ENCODE measurements around the gene EPB41L4A. TPM values are rescaled to one million over a fixed set of nuclear protein-coding genes. Genes with fewer than 3 reads are reported as not detected.
A peak's percentile ranks its signal among the peaks of the same experiment; 100 is the strongest.
"Not testable (repeated sequence)": the region's sequence is repeated elsewhere in the genome, so short reads cannot be mapped to it uniquely, and the experiment has no call there.

Gene EPB41L4A
- polyA plus RNA-seq = 10 to 100 TPM in 1 of 4 donors, 1 to 10 TPM in 2, under 1 TPM in 1; 0.67 to 11.5 (median 2.9) TPM
- long read RNA-seq, donor 1 = 0 reads
- long read RNA-seq, donor 2 = 0 reads
- long read RNA-seq, donor 3 = 0 reads
- long read RNA-seq, donor 4 = 0 reads
- long read RNA-seq, donor 5 = 0 reads
- long read RNA-seq, donor 6, partial matches to known transcripts = 311 of 322 reads
- long read RNA-seq, donor 6, other reads (novel, unspliced or antisense) = 11 of 322 reads
- long read RNA-seq, donor 7 = 0 reads
- long read RNA-seq, donor 8 = 0 reads
- long read RNA-seq, donor 9, partial matches to known transcripts = 8 of 73 reads
- long read RNA-seq, donor 9, other reads (novel, unspliced or antisense) = 65 of 73 reads
- long read RNA-seq, donor 10 = 0 reads

GRCh38 chr5:112419164-112419985 is at the start of gene EPB41L4A:
Gene EPB41L4A (minus strand): TSS chr5:112419277. CDS start chr5:112419039, 238 bp downstream.
- 0 to 1% (median 1%) methylated on average over 90 to 103 of the region's 103 CpGs for WGBS, 3 donors
- FAIRE-seq (no peak), DNase-seq (peak; percentile 54 to 55)
- H3K27ac ChIP-seq (ENCODE audit: low read depth in 1 of 3, low read length in 2 of 3) = peak within 1 kb of the TSS in 2 of 3 donors; percentile 17 to 75
- peaks cover 0 to 7% (median 2%) of the 10 kb centered on the region in 3 donors for H3K4me1 ChIP-seq (ENCODE audit: control insufficient read depth in 3 of 3, insufficient read depth in 2 of 3, low read depth in 1 of 3, low read length in 2 of 3)
- H3K9me3 ChIP-seq (ENCODE audit: control insufficient read depth in 2 of 2, insufficient read depth in 1 of 2, low read depth in 1 of 2, low read length in 1 of 2) = no peaks in the 10 kb centered on the region
- H3K4me3 ChIP-seq (ENCODE audit: low read depth in 1 of 3, low read length in 3 of 3) = peak within 1 kb of the TSS; percentile 54 to 72 (median 64)
- H3K27me3 ChIP-seq (ENCODE audit: control insufficient read depth in 3 of 3, insufficient read depth in 3 of 3, low read length in 3 of 3) = peaks cover 0 to 31% (median 3%) of the 10 kb centered on the region in 3 donors
- H3K36me3 ChIP-seq (ENCODE audit: control insufficient read depth in 3 of 3, insufficient read depth in 2 of 3, low read depth in 1 of 3, low read length in 3 of 3) = no peaks in the 10 kb centered on the region

DNA sequence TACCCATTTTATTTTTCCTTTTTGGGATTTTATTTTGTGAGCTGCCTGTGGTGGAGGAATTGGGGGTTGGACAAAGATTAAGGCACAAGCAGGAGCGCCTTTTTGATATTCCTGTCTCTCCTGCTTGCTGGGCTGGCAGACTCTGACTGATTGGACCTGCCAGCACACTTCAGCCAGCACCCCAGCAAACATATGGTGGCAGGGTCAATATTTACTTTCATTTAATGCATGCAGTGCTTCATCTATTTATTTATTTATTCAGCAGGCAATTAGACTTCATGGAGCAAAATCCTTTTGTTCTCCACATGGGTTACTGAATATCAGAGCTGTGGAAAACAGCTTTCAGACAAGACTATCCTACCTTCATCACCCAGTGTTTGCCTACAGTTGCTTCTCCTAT is 48.4 kb upstream of the EPB41L4A start:
- Histone ChIP-seq H3K36me3 (ENCODE audit: control insufficient read depth in 3 of 3, insufficient read depth in 2 of 3, low read depth in 1 of 3, low read length in 3 of 3) (no peaks in the 10 kb centered on the region), H3K9me3 (ENCODE audit: control insufficient read depth in 2 of 2, insufficient read depth in 1 of 2, low read depth in 1 of 2, low read length in 1 of 2) (no peaks in the 10 kb centered on the region), H3K27me3 (ENCODE audit: control insufficient read depth in 3 of 3, insufficient read depth in 3 of 3, low read length in 3 of 3) (no peaks in the 10 kb centered on the region), H3K4me1 (ENCODE audit: control insufficient read depth in 3 of 3, insufficient read depth in 2 of 3, low read depth in 1 of 3, low read length in 2 of 3) (no peaks in the 10 kb centered on the region), H3K27ac (ENCODE audit: low read depth in 1 of 3, low read length in 2 of 3) (no peak overlapping the region), H3K4me3 (ENCODE audit: low read depth in 1 of 3, low read length in 3 of 3) (no peak overlapping the region)
- 45 to 76% (median 56%) methylated on average over 1 of the region's 1 CpG for WGBS, 3 donors
- no peak for FAIRE-seq
- DNase-seq = no peak

DNA sequence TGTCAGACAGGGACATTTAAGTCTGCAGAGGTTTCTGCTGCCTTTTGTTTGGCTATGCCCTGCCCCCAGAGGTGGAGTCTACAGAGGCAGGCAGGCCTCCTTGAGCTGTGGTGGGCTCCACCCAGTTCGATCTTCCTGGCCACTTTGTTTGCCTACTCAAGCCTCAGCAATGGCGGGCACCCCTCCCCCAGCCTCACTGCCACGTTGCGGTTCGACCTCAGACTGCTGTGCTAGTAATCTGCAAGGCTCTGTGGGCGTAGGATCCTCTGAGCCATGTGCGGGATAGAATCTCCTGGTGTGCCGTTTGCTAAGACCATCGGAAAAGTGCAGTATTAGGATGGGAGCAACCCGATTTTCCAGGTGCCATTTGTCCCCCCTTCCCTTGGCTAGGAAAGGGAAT is 47.2 kb upstream of the EPB41L4A start:
- H3K27ac ChIP-seq (ENCODE audit: low read depth in 1 of 3, low read length in 2 of 3); DNase-seq; H3K36me3 ChIP-seq (ENCODE audit: control insufficient read depth in 3 of 3, insufficient read depth in 2 of 3, low read depth in 1 of 3, low read length in 3 of 3); H3K27me3 ChIP-seq (ENCODE audit: control insufficient read depth in 3 of 3, insufficient read depth in 3 of 3, low read length in 3 of 3); H3K4me1 ChIP-seq (ENCODE audit: control insufficient read depth in 3 of 3, insufficient read depth in 2 of 3, low read depth in 1 of 3, low read length in 2 of 3); H3K9me3 ChIP-seq (ENCODE audit: control insufficient read depth in 2 of 2, insufficient read depth in 1 of 2, low read depth in 1 of 2, low read length in 1 of 2); FAIRE-seq; H3K4me3 ChIP-seq (ENCODE audit: low read depth in 1 of 3, low read length in 3 of 3): not testable (repeated sequence)
- WGBS, 3 donors = 89 to 93% (median 93%) methylated on average over 10 of the region's 10 CpGs

DNA sequence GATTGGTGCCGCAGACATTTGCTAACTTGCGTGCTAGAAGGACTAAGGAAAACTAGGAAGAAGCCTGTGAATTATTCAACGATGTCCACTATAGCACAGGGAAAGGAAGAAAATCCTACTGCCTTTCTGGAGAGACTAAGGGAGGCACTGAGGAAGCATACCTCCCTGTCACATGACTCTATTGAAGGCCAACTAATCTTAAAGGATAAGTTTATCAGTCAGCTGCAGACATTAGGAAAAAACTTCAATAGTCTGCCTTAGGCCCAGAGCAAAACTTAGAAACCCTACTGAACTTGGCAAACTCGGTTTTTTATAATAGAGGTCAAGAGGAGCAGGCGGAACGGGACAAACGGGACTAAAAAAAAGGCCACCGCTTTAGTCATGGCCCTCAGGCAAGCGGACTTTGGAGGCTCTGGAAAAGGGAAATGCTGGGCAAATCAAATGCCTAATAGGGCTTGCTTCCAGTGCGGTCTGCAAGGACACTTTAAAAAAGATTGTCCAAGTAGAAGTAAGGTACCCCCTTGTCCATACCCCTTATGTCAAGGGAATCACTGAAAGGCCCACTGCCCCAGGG is 28.2 kb upstream of the EPB41L4A start:
- H3K4me1 ChIP-seq (ENCODE audit: control insufficient read depth in 3 of 3, insufficient read depth in 2 of 3, low read depth in 1 of 3, low read length in 2 of 3); H3K27me3 ChIP-seq (ENCODE audit: control insufficient read depth in 3 of 3, insufficient read depth in 3 of 3, low read length in 3 of 3); DNase-seq; H3K9me3 ChIP-seq (ENCODE audit: control insufficient read depth in 2 of 2, insufficient read depth in 1 of 2, low read depth in 1 of 2, low read length in 1 of 2); H3K36me3 ChIP-seq (ENCODE audit: control insufficient read depth in 3 of 3, insufficient read depth in 2 of 3, low read depth in 1 of 3, low read length in 3 of 3); H3K4me3 ChIP-seq (ENCODE audit: low read depth in 1 of 3, low read length in 3 of 3); H3K27ac ChIP-seq (ENCODE audit: low read depth in 1 of 3, low read length in 2 of 3); FAIRE-seq: not testable (repeated sequence)
- WGBS, 3 donors = 83 to 89% (median 85%) methylated on average over 10 of the region's 10 CpGs

DNA sequence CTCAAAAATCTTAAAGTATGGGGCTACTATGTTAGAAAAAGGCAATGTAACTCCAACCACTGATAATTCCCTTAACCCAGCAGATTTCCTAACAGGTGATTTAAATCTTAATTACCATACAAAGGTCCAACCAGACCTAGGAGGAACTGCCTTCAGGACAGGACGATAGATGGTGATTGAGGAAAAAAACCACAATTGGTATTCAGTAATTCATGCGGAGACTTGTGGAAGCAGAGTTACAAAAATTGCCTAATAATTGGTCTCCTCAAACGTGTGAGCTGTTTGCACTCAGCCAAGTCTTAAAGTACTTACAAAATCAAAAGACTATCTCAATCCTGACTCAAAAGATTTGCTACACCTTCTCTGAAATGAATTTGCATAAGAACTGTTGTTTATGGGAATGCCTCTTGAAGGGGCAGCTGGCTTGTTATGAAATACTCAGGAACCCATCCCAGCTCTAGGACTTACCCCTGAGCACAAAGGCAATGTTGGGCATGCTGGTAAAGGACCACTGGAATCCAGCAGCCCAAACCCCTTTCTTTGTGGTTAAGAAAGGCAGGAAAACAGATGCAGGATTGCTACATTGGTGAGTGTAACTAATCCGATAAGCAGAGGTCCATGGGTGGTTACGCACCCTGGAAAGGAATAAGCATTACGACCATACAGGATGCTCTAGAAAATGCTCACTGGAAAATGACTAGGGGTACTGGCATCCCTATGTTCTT is 26.7 kb upstream of the EPB41L4A start:
- H3K27me3 ChIP-seq (ENCODE audit: control insufficient read depth in 3 of 3, insufficient read depth in 3 of 3, low read length in 3 of 3) = no peaks in the 10 kb centered on the region
- H3K36me3 ChIP-seq (ENCODE audit: control insufficient read depth in 3 of 3, insufficient read depth in 2 of 3, low read depth in 1 of 3, low read length in 3 of 3) = no peaks in the 10 kb centered on the region
- no peak overlapping the region for H3K4me3 ChIP-seq (ENCODE audit: low read depth in 1 of 3, low read length in 3 of 3)
- WGBS, 3 donors = 70 to 79% (median 75%) methylated on average over 6 of the region's 6 CpGs
- H3K9me3 ChIP-seq (ENCODE audit: control insufficient read depth in 2 of 2, insufficient read depth in 1 of 2, low read depth in 1 of 2, low read length in 1 of 2) = no peaks in the 10 kb centered on the region
- no peak overlapping the region for H3K27ac ChIP-seq (ENCODE audit: low read depth in 1 of 3, low read length in 2 of 3)
- no peak for FAIRE-seq
- DNase-seq = no peak
- H3K4me1 ChIP-seq (ENCODE audit: control insufficient read depth in 3 of 3, insufficient read depth in 2 of 3, low read depth in 1 of 3, low read length in 2 of 3) = no peaks in the 10 kb centered on the region

DNA sequence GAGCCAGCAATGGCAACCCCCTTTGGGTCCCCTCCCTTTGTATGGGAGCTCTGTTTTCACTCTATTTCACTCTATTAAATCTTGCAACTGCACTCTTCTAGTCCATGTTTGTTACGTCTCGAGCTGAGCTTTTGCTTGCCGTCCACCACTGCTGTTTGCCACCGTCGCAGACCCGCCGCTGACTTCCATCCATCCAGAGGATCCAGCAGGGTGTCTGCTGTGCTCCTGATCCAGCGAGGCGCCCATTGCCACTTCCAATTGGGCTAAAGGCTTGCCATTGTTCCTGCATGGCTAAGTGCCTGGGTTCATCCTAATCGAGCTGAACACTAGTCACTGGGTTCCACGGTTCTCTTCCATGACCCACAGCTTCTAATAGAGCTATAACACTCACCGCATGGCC is 24.9 kb upstream of the EPB41L4A start:
- H3K9me3 ChIP-seq (ENCODE audit: control insufficient read depth in 2 of 2, insufficient read depth in 1 of 2, low read depth in 1 of 2, low read length in 1 of 2); H3K27me3 ChIP-seq (ENCODE audit: control insufficient read depth in 3 of 3, insufficient read depth in 3 of 3, low read length in 3 of 3); DNase-seq; FAIRE-seq; H3K27ac ChIP-seq (ENCODE audit: low read depth in 1 of 3, low read length in 2 of 3); H3K4me1 ChIP-seq (ENCODE audit: control insufficient read depth in 3 of 3, insufficient read depth in 2 of 3, low read depth in 1 of 3, low read length in 2 of 3); H3K4me3 ChIP-seq (ENCODE audit: low read depth in 1 of 3, low read length in 3 of 3); H3K36me3 ChIP-seq (ENCODE audit: control insufficient read depth in 3 of 3, insufficient read depth in 2 of 3, low read depth in 1 of 3, low read length in 3 of 3): not testable (repeated sequence)
- 89 to 91% (median 90%) methylated on average over 10 to 11 of the region's 12 CpGs for WGBS, 3 donors

DNA sequence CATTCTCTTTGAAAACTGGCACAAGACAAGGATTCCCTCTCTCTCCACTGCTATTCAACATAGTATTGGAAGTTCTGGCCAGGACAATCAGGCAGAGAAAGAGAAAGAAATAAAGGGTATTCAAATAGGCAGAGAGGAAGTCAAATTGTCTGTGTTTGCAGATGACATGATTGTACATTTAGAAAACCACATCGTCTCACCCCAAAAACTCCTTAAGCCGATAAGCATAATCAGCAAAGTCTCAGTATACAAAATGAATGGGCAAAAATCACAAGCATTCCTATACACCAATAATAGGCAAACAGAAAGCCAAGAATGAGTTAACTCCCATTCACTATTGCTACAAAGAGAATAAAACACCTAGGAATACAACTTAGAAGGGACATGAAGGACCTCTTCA is 21.0 kb upstream of the EPB41L4A start:
- Histone ChIP-seq H3K27me3 (ENCODE audit: control insufficient read depth in 3 of 3, insufficient read depth in 3 of 3, low read length in 3 of 3) (no peaks in the 10 kb centered on the region), H3K4me1 (ENCODE audit: control insufficient read depth in 3 of 3, insufficient read depth in 2 of 3, low read depth in 1 of 3, low read length in 2 of 3) (no peaks in the 10 kb centered on the region), H3K36me3 (ENCODE audit: control insufficient read depth in 3 of 3, insufficient read depth in 2 of 3, low read depth in 1 of 3, low read length in 3 of 3) (no peaks in the 10 kb centered on the region), H3K27ac (ENCODE audit: low read depth in 1 of 3, low read length in 2 of 3) (no peak overlapping the region), H3K4me3 (ENCODE audit: low read depth in 1 of 3, low read length in 3 of 3) (no peak overlapping the region), H3K9me3 (ENCODE audit: control insufficient read depth in 2 of 2, insufficient read depth in 1 of 2, low read depth in 1 of 2, low read length in 1 of 2) (no peaks in the 10 kb centered on the region)
- no peak for FAIRE-seq
- 65 to 96% (median 95%) methylated on average over 2 of the region's 2 CpGs for WGBS, 3 donors
- no peak for DNase-seq

- Histone ChIP-seq H3K36me3 (ENCODE audit: control insufficient read depth in 3 of 3, insufficient read depth in 2 of 3, low read depth in 1 of 3, low read length in 3 of 3) (no peaks in the 10 kb centered on the region), H3K4me3 (ENCODE audit: low read depth in 1 of 3, low read length in 3 of 3) (no peak overlapping the region), H3K27me3 (ENCODE audit: control insufficient read depth in 3 of 3, insufficient read depth in 3 of 3, low read length in 3 of 3) (no peaks in the 10 kb centered on the region), H3K4me1 (ENCODE audit: control insufficient read depth in 3 of 3, insufficient read depth in 2 of 3, low read depth in 1 of 3, low read length in 2 of 3) (no peaks in the 10 kb centered on the region), H3K9me3 (ENCODE audit: control insufficient read depth in 2 of 2, insufficient read depth in 1 of 2, low read depth in 1 of 2, low read length in 1 of 2) (no peaks in the 10 kb centered on the region), H3K27ac (ENCODE audit: low read depth in 1 of 3, low read length in 2 of 3) (no peak overlapping the region)
- 55 to 60% (median 59%) methylated on average over 2 of the region's 2 CpGs for WGBS, 3 donors
- DNase-seq (no peak), FAIRE-seq (no peak)
Measured at GRCh38 chr5:112436144-112436543, 17.1 kb upstream of the EPB41L4A start.
